Measurements from ENCODE around the gene ITGB2. TPM values are rescaled to one million over a fixed set of nuclear protein-coding genes. Genes with fewer than 3 reads are reported as not detected.

ITGB2 gene
- total RNA-seq, 2 donors from 2014 or later, result 161 to 166 TPM

- no peak for DNase-seq (ENCODE audit: low spot score)
- no peaks in the 10 kb centered on the region for H3K9me3 ChIP-seq
- H3K4me1 ChIP-seq (ENCODE audit: control insufficient read depth in 1 of 2, low read depth in 2 of 2), result no peaks in the 10 kb centered on the region
- no peak for ATAC-seq (ENCODE audit: insufficient number of reproducible peaks, low FRiP score, low read depth)
- no peak overlapping the region for H3K27ac ChIP-seq
- no peaks in the 10 kb centered on the region for H3K36me3 ChIP-seq
- no peaks in the 10 kb centered on the region for H3K27me3 ChIP-seq (replicated peaks; ENCODE audit: insufficient read depth)
- H3K4me3 ChIP-seq, result no peak overlapping the region
- TF ChIP-seq CTCF (IDR thresholded peaks at IDR 0.05), result no peak
These were observed 29.6 kb downstream of the ITGB2 start for GRCh38 chr21:44890961-44891541.

GRCh38 chr21:44890338-44890931 lies 30.3 kb downstream of the ITGB2 start:
- Histone ChIP-seq H3K27ac (no peak overlapping the region), H3K36me3 (no peaks in the 10 kb centered on the region), H3K27me3 (replicated peaks; ENCODE audit: insufficient read depth) (no peaks in the 10 kb centered on the region), H3K4me3 (no peak overlapping the region), H3K9me3 (no peaks in the 10 kb centered on the region), H3K4me1 (ENCODE audit: control insufficient read depth in 1 of 2, low read depth in 2 of 2) (no peaks in the 10 kb centered on the region)
- no peak for ATAC-seq (ENCODE audit: insufficient number of reproducible peaks, low FRiP score, low read depth)
- TF ChIP-seq CTCF (IDR thresholded peaks at IDR 0.05), result no peak
- DNase-seq (ENCODE audit: low spot score), result no peak

DNA sequence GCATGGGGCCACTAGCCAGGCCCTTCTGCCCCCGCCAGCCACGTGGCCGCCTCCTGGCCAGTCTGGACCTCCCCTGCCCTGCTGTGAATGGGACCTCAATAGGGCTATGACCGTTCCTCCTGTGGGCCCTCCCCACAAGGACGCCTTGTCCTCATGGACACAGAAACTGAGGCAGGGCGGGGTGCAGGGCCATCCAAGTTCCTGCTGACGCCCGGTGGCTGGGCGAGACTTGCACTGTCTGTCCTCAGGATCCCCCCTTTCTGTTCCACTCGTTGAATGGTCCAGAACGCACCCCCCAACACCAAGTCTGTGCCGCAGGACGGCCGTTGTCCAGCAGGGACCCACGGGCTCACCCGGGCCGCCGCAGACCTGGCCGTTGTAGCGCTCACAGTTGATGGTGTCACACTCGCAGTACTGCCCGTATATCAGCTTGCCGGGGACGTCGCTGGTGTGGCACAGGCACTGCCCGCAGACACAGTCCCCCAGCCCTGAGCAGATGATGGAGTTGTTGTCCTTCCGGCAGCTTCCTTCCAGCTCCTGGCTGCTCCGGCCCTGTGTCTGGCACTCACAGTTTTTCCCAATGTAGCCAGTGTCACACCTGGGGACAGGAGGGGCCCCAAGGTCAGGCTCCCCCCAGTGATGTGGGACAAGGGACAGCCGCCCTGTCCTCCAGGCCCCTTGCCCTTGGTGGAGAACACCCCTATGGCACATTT lies 30.9 kb downstream of the ITGB2 start:
- no peak overlapping the region for H3K27ac ChIP-seq
- H3K36me3 ChIP-seq, result no peaks in the 10 kb centered on the region
- DNase-seq (ENCODE audit: low spot score) (no peak), ATAC-seq (ENCODE audit: insufficient number of reproducible peaks, low FRiP score, low read depth) (no peak)
- TF ChIP-seq CTCF (IDR thresholded peaks at IDR 0.05), result no peak
- no peaks in the 10 kb centered on the region for H3K4me1 ChIP-seq (ENCODE audit: control insufficient read depth in 1 of 2, low read depth in 2 of 2)
- H3K4me3 ChIP-seq, result no peak overlapping the region
- H3K27me3 ChIP-seq (replicated peaks; ENCODE audit: insufficient read depth), result no peaks in the 10 kb centered on the region
- no peaks in the 10 kb centered on the region for H3K9me3 ChIP-seq

DNA sequence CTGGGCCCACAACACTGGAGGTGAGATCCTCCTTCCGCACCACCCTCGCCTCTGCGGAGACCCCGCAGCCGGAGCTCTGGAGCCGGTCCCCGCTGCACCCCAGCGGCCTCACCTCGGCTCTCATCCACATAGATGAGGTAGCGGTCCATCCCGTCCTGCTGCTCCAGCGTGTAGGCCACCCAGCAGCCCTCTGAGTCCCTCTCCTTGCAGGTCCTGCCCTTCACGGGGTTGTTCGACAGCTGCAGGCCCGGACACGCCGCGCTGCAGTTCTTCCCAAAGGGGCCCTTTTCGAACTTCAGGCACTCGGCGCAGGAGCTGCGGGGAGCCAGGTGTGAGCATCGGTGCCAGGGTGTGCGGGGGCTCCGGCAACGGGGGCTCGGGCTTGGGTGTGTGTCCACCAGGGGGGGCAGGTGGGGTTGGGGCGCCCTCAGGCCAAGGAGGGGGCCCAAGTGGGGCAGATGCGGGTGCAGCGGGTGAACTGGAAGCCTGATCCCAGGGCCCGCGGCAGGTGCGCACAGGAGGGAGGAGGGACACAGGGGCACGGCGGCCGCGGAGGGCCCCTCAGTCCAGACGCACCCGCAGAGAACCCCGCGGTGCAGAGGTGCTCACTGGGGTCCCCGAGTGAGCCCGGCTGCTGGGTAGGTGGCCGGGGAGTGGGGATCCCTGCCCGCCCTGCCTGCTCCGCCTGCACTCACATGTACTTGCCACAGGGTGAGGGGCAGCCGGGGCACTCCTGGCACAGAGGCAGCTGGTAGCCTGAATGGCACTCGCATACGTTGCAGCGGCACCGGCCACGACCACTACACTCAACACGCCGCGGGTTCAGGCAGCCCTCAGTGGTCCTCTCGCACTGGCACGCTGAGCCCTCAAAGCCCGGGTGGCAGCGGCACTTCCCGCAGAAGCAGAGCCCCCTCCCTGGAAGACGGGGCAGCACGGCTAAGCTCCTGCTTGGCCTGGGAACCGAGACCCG lies 31.8 kb downstream of the ITGB2 start:
- H3K4me1 ChIP-seq (ENCODE audit: control insufficient read depth in 1 of 2, low read depth in 2 of 2), result no peaks in the 10 kb centered on the region
- no peaks in the 10 kb centered on the region for H3K27me3 ChIP-seq (replicated peaks; ENCODE audit: insufficient read depth)
- H3K27ac ChIP-seq, result no peak overlapping the region
- DNase-seq (ENCODE audit: low spot score), result no peak
- no peaks in the 10 kb centered on the region for H3K36me3 ChIP-seq
- no peak for TF ChIP-seq CTCF (IDR thresholded peaks at IDR 0.05)
- no peak for ATAC-seq (ENCODE audit: insufficient number of reproducible peaks, low FRiP score, low read depth)
- H3K4me3 ChIP-seq, result no peak overlapping the region
- H3K9me3 ChIP-seq, result no peaks in the 10 kb centered on the region
